Glutamatergic neuron (in vitro differentiated cells): Measurements from ENCODE around the gene CDH4. TPM values are rescaled to one million over a fixed set of nuclear protein-coding genes. Genes with fewer than 3 reads are reported as not detected.

Source experiments
- DNase-seq: peaks from one replicate; pipeline ENCODE4 v3.0.0; 2022
- H3K27ac Mint-ChIP-seq: one replicate; pipeline ENCODE4 v1.8.0; 2020; ENCODE audit warnings: mild to moderate bottlenecking, mixed read lengths, inconsistent platforms; ENCODE audit not compliant: unreplicated experiment
- H3K27me3 Mint-ChIP-seq: one replicate; pipeline ENCODE4 v1.8.0; 2020; ENCODE audit warnings: mild to moderate bottlenecking, moderate library complexity, mixed read lengths, inconsistent platforms; ENCODE audit not compliant: unreplicated experiment
- H3K36me3 Mint-ChIP-seq: one replicate; pipeline ENCODE4 v1.8.0; 2020; ENCODE audit warnings: mild to moderate bottlenecking, mixed read lengths, inconsistent platforms; ENCODE audit not compliant: unreplicated experiment
- H3K4me1 Mint-ChIP-seq: one replicate; pipeline ENCODE4 v1.8.0; 2020; ENCODE audit warnings: mild to moderate bottlenecking, low read depth, mixed read lengths, inconsistent platforms; ENCODE audit not compliant: unreplicated experiment
- H3K4me3 Mint-ChIP-seq: one replicate; pipeline ENCODE4 v1.8.0; 2020; ENCODE audit warnings: mild to moderate bottlenecking, mixed read lengths, inconsistent platforms; ENCODE audit not compliant: unreplicated experiment
- H3K9me3 Mint-ChIP-seq: one replicate; pipeline ENCODE4 v1.8.0; 2020; ENCODE audit warnings: mild to moderate bottlenecking, moderate library complexity, mixed read lengths, inconsistent platforms; ENCODE audit not compliant: unreplicated experiment
- CTCF ChIP-seq: fragments of 200-600 bp; sonication (generic); IDR thresholded peaks from one replicate; pipeline ENCODE4 v1.5.0; 2021; ENCODE audit not compliant: partially characterized antibody, unreplicated experiment
- total RNA-seq: library from RNA; stranded (reverse); fragmentation: NEBNext Ultra II Directional; extraction: Animal tissue kit (Norgen Biotek cat#: 25700); gene quantifications from one replicate; pipeline ENCODE4 v1.2.1, GENCODE V29; 2021; ENCODE audit not compliant: unreplicated experiment

Gene CDH4
- total RNA-seq, 1 donor from 2014 or later, result 1.2 TPM

GRCh38 chr20:61680096-61680495 is 428.0 kb downstream of the CDH4 start:
- Mint-ChIP-seq H3K4me1 (no peaks in the 10 kb centered on the region), H3K27ac (no peak overlapping the region), H3K36me3 (no peaks in the 10 kb centered on the region), H3K27me3 (peaks cover 3% of the 10 kb centered on the region), H3K4me3 (no peak overlapping the region), H3K9me3 (no peaks in the 10 kb centered on the region)
- no peak for TF ChIP-seq CTCF
- DNase-seq, result no peak

DNA sequence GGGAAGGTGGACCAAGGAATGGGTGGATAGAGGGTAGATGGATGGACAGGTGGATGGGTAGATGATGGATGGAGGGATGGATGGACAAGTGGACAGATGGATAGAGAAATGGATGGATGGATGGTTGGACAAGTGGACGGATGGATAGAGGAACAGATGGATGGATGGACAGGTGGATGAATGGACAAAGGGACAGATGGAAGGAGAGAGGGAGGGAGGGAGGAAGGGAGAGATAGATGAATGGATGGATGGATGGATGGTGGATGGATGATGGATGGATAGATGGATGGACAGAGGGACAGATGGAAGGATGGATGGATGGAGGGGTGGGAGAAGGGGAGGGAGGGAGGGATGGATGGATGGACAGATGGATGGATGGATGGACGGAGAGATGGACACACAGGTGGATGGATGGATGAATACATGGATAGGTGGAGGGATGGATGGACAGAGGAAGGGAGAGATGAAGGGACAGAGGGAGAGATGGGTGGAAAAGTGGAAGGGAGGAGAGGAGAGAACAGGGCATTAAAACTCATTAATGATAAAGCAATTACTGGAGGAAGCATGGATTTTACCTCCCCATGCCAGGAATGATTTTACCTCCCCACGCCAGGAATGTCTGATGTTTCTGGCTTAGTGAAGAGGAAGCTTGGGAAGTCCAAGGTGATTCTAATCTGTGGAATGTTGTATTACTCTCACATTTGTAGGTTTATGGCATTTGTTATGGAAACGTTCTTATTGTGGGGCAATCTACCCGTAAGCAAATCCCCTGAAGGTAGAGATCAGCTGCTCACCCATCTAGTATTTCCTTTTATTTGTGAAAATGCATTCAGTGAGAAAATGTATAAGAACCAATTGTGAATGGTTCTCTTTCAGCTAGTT is 430.3 kb downstream of the CDH4 start:
- Mint-ChIP-seq H3K36me3 (no peaks in the 10 kb centered on the region), H3K27ac (no peak overlapping the region), H3K9me3 (no peaks in the 10 kb centered on the region), H3K27me3 (peaks cover 9% of the 10 kb centered on the region), H3K4me1 (no peaks in the 10 kb centered on the region), H3K4me3 (no peak overlapping the region)
- DNase-seq, result no peak
- no peak for TF ChIP-seq CTCF

DNA sequence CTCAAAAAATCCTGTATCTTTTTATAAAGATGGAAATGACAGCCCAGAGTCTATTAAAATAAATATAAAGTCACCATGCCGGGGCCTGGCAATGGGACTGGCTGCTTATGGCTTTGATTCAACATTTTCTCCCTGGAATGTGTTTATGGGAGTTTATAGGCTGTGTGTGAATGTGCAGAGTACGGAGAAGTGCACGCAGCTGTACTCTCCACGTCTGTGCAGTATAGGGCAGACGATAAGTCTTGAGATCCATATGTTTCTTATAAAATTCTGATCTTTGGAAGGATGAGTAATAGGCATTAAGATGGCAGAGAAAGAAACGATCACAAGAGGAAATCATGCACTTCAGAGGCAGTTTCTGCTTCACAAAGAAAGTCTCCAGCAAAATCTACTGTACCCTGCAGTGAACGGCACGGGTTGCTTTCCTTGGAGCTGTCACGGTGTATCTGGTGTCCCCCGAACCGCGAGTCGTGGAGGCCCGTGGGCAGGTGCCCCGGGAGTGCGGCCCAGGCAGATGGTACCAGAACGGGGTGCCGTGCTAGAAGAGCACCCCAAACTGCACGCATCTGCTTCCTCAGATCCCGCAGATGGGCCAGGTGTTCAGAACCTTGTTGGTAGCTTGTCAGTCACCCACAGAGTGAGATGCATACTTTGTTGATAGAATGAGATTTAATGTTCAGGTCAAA is 431.1 kb downstream of the CDH4 start:
- TF ChIP-seq CTCF, result no peak
- no peaks in the 10 kb centered on the region for H3K9me3 Mint-ChIP-seq
- no peak for DNase-seq
- H3K36me3 Mint-ChIP-seq, result no peaks in the 10 kb centered on the region
- H3K4me1 Mint-ChIP-seq, result no peaks in the 10 kb centered on the region
- H3K27me3 Mint-ChIP-seq, result peaks cover 7% of the 10 kb centered on the region
- H3K4me3 Mint-ChIP-seq, result no peak overlapping the region
- H3K27ac Mint-ChIP-seq, result no peak overlapping the region

DNA sequence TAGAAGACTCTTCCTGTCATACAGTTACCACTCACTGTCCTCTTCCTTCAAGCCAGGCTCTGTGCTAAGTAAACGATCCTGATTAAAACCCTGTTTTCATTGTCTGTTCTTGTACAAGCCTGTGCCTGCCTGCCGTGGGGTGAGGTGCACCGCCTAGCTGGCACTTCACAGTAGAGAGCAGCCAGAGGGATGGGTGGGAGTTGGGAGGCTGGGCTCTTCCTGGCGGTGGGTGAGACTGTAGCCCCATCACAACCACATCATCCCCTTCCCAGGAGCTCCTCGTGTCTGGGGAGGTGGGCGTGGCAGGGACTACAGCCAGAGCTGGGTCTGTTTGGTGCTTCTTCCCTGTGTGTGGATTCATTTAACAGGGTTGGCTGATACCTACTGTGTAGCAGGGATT is 431.7 kb downstream of the CDH4 start:
- H3K4me3 Mint-ChIP-seq, result no peak overlapping the region
- no peaks in the 10 kb centered on the region for H3K36me3 Mint-ChIP-seq
- H3K9me3 Mint-ChIP-seq, result no peaks in the 10 kb centered on the region
- no peak for TF ChIP-seq CTCF
- no peak overlapping the region for H3K27ac Mint-ChIP-seq
- peaks cover 7% of the 10 kb centered on the region for H3K27me3 Mint-ChIP-seq
- no peaks in the 10 kb centered on the region for H3K4me1 Mint-ChIP-seq
- no peak for DNase-seq

DNA sequence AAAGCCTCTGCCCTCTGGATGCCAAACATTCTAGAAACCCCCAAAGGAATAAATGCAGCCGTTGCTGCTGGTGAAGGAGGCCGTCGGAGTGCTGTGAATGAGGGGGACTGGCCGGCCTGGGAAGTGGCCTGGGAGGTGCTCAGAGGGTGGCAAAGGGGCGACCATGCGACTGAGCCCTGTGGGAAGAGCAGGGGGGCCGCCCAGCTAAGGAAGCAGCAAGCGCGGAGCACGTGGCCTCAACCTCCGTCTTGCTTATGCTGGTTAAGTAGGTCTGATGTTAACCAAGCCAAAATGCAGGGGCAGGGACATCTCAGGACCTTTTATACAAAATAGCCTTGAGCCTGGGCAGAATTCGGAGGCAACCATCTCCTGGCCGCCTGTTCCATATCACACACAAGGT is 432.1 kb downstream of the CDH4 start:
- Mint-ChIP-seq H3K9me3 (no peaks in the 10 kb centered on the region), H3K27ac (no peak overlapping the region), H3K36me3 (no peaks in the 10 kb centered on the region), H3K4me1 (no peaks in the 10 kb centered on the region), H3K27me3 (peaks cover 7% of the 10 kb centered on the region), H3K4me3 (no peak overlapping the region)
- DNase-seq, result no peak
- no peak for TF ChIP-seq CTCF
